ENCODE results near the gene DEPDC1B. TPM values are rescaled to one million over a fixed set of nuclear protein-coding genes. Genes with fewer than 3 reads are reported as not detected.

DEPDC1B gene
- total RNA-seq = 0.44 and 0.98 TPM in 2 replicates

- peak within 1 kb of the TSS; percentile 90 for H3K4me3 Mint-ChIP-seq
- no peaks in the 10 kb centered on the region for H3K9me3 Mint-ChIP-seq
- ATAC-seq (ENCODE audit: low read depth) (peak; percentile 89), DNase-seq (peak; percentile 79)
- peaks cover 12% of the 10 kb centered on the region for H3K4me1 Mint-ChIP-seq
- H3K27ac Mint-ChIP-seq = peak within 1 kb of the TSS; percentile 42
- no peaks in the 10 kb centered on the region for H3K36me3 Mint-ChIP-seq (ENCODE audit: low read depth)
- CTCF ChIA-PET = interaction anchor here (0.6 to 2.2 kb wide), 3 partner anchors 11 to 889 kb away, joined by 3 to 8 read pairs (median 3); no protein-coding TSS in a partner anchor
- TF ChIP-seq CTCF (IDR thresholded peaks at IDR 0.05) = no peak
- no peaks in the 10 kb centered on the region for H3K27me3 Mint-ChIP-seq
- POLR2A ChIA-PET = interaction anchor here (0.8 to 1.2 kb wide), 2 partner anchors 9 to 632 kb away, joined by 3 to 4 read pairs; partner anchors contain the start of gene ZSWIM6
- intact Hi-C loops (cut with micrococcal nuclease) = loop anchor here (1.0 to 10.0 kb wide), 5 partner anchors 145 to 708 kb away; partner anchors contain the start of genes ELOVL7, ERCC8, NDUFAF2 and SMIM15
Measured at GRCh38 chr5:60699609-60700415, at the start of gene DEPDC1B. Gene DEPDC1B, minus strand, starts transcription at chr5:60700166. Its CDS starts 73 bp downstream, at chr5:60700093.

GRCh38 chr5:60744682-60745081 is 44.7 kb upstream of the DEPDC1B start:
- intact Hi-C loops (cut with micrococcal nuclease) = no loop called here
- Mint-ChIP-seq H3K36me3 (ENCODE audit: low read depth) (no peaks in the 10 kb centered on the region), H3K27me3 (peaks cover 9% of the 10 kb centered on the region), H3K27ac (no peak overlapping the region), H3K4me1 (no peaks in the 10 kb centered on the region), H3K4me3 (no peak overlapping the region), H3K9me3 (peaks cover 13% of the 10 kb centered on the region)
- ATAC-seq (ENCODE audit: low read depth) (no peak), DNase-seq (no peak)
- CTCF ChIA-PET = no interaction called here
- no peak for TF ChIP-seq CTCF (IDR thresholded peaks at IDR 0.05)
- POLR2A ChIA-PET = no interaction called here

GRCh38 chr5:60743511-60744314 is 43.7 kb upstream of the DEPDC1B start:
- Mint-ChIP-seq H3K27ac (no peak overlapping the region), H3K36me3 (ENCODE audit: low read depth) (no peaks in the 10 kb centered on the region), H3K4me1 (no peaks in the 10 kb centered on the region), H3K9me3 (peaks cover 13% of the 10 kb centered on the region), H3K27me3 (peaks cover 9% of the 10 kb centered on the region), H3K4me3 (no peak overlapping the region)
- TF ChIP-seq CTCF (IDR thresholded peaks at IDR 0.05) = no peak
- DNase-seq (no peak), ATAC-seq (ENCODE audit: low read depth) (no peak)
- ChIA-PET CTCF (no interaction called here), POLR2A (no interaction called here)
- intact Hi-C loops (cut with micrococcal nuclease) = no loop called here

- ChIA-PET CTCF (no interaction called here), POLR2A (no interaction called here)
- Mint-ChIP-seq H3K4me1 (no peaks in the 10 kb centered on the region), H3K4me3 (no peak overlapping the region), H3K9me3 (peaks cover 13% of the 10 kb centered on the region), H3K36me3 (ENCODE audit: low read depth) (no peaks in the 10 kb centered on the region), H3K27me3 (peaks cover 6% of the 10 kb centered on the region), H3K27ac (no peak overlapping the region)
- intact Hi-C loops (cut with micrococcal nuclease) = no loop called here
- no peak for ATAC-seq (ENCODE audit: low read depth)
- no peak for DNase-seq
- TF ChIP-seq CTCF (IDR thresholded peaks at IDR 0.05) = no peak
Measured at GRCh38 chr5:60740322-60740721, 40.4 kb upstream of the DEPDC1B start.

GRCh38 chr5:60738933-60739332 is 39.0 kb upstream of the DEPDC1B start:
- H3K9me3 Mint-ChIP-seq = peaks cover 13% of the 10 kb centered on the region
- CTCF ChIA-PET = no interaction called here
- H3K36me3 Mint-ChIP-seq (ENCODE audit: low read depth) = no peaks in the 10 kb centered on the region
- peaks cover 6% of the 10 kb centered on the region for H3K27me3 Mint-ChIP-seq
- DNase-seq (no peak), ATAC-seq (ENCODE audit: low read depth) (no peak)
- TF ChIP-seq CTCF (IDR thresholded peaks at IDR 0.05) = no peak
- H3K27ac Mint-ChIP-seq = no peak overlapping the region
- H3K4me1 Mint-ChIP-seq = no peaks in the 10 kb centered on the region
- H3K4me3 Mint-ChIP-seq = no peak overlapping the region
- intact Hi-C loops (cut with micrococcal nuclease) = no loop called here
- POLR2A ChIA-PET = no interaction called here

All from activated B cell treated with CpG ODN at 0.5 μM for 24 hours (primary cell).